Calu3 (cell line): ENCODE measurements around the gene KLK10. TPM values are rescaled to one million over a fixed set of nuclear protein-coding genes. Genes with fewer than 3 reads are reported as not detected.

Source experiments
- Bru-seq: library from RNA; stranded (reverse); fragments of 400-500 nt; gene quantifications from one replicate; lab custom pipeline; 2021; lab: Mats Ljungman, UMichigan
- BruChase-seq, 2 experiments: library from RNA; stranded (reverse); fragments of 400-500 nt; gene quantifications; one replicate each; lab custom pipeline; 2021; lab: Mats Ljungman, UMichigan
- BruUV-seq: library from RNA; stranded (reverse); fragments of 400-500 nt; replicated peaks from 2 replicates; lab custom pipeline; 2021; lab: Mats Ljungman, UMichigan
- CTCF ChIA-PET: fragments of 300-600 bp; sonication (Branson Sonifier 250); formaldehyde crosslinking; loops from one replicate; lab custom pipeline; 2022; ENCODE audit warnings: antibody characterized with exemption; lab: Charles Lee
- DNase-seq: peaks from one replicate; pipeline ENCODE4 v3.0.0; 2022
- H3K27ac Mint-ChIP-seq: one replicate; pipeline ENCODE4 v1.8.0; 2022; ENCODE audit warnings: mixed read lengths; ENCODE audit not compliant: unreplicated experiment
- H3K27me3 Mint-ChIP-seq: one replicate; pipeline ENCODE4 v1.8.0; 2022; ENCODE audit warnings: mixed read lengths; ENCODE audit not compliant: unreplicated experiment
- H3K36me3 Mint-ChIP-seq: one replicate; pipeline ENCODE4 v1.8.0; 2022; ENCODE audit warnings: mild to moderate bottlenecking, moderate library complexity, mixed read lengths; ENCODE audit not compliant: insufficient read depth, unreplicated experiment
- H3K4me1 Mint-ChIP-seq: one replicate; pipeline ENCODE4 v1.8.0; 2022; ENCODE audit warnings: mild to moderate bottlenecking, low read depth, mixed read lengths; ENCODE audit not compliant: unreplicated experiment
- H3K4me3 Mint-ChIP-seq: one replicate; pipeline ENCODE4 v1.8.0; 2022; ENCODE audit warnings: mild to moderate bottlenecking, low read depth, moderate library complexity, mixed read lengths; ENCODE audit not compliant: unreplicated experiment
- H3K9me3 Mint-ChIP-seq: one replicate; pipeline ENCODE4 v1.8.0; 2022; ENCODE audit warnings: low read depth, mixed read lengths; ENCODE audit not compliant: unreplicated experiment
- CTCF ChIP-seq: fragments of 200-600 bp; IDR thresholded peaks from one replicate; pipeline ENCODE4 v1.8.0; 2022; ENCODE audit warnings: antibody characterized with exemption; ENCODE audit not compliant: unreplicated experiment
- intact Hi-C: fragments of 100-400 bp; cut with micrococcal nuclease; formaldehyde crosslinking; loops from one replicate; pipeline ENCODE4 v1.10.0; 2022; ENCODE audit not compliant: unreplicated experiment
- long read RNA-seq: library from polyadenylated mRNA; stranded (forward); transcript quantifications from one replicate; pipeline ENCODE4 v2.0.0, GENCODE V29; 2022
- total RNA-seq: library from RNA; stranded (reverse); gene quantifications from 2 replicates; pipeline ENCODE4 v1.2.3, GENCODE V29; 2022

The KLK10 gene, protein sequence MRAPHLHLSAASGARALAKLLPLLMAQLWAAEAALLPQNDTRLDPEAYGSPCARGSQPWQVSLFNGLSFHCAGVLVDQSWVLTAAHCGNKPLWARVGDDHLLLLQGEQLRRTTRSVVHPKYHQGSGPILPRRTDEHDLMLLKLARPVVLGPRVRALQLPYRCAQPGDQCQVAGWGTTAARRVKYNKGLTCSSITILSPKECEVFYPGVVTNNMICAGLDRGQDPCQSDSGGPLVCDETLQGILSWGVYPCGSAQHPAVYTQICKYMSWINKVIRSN
- total RNA-seq (24.2 and 32.9 TPM in 2 replicates), Bru-seq, nascent RNA (percentile 55 among the genes with signal in this experiment), BruChase-seq, experiment 1, labeled RNA remaining after a 6-hour chase (percentile 68 among the genes with signal in this experiment), BruChase-seq, experiment 2, labeled RNA remaining after a 2-hour chase (percentile 64 among the genes with signal in this experiment)
- long read RNA-seq, transcript KLK10-202 (6 exons, 1,508 nt): major isoform, 54 of 99 reads
- long read RNA-seq, partial matches to known transcripts: 14 of 99 reads
- long read RNA-seq, other reads (novel, unspliced or antisense): 28 of 99 reads

GRCh38 chr19:51019544-51019925 lies at the start of gene KLK10:
Gene KLK10 (minus strand): TSS chr19:51019709. CDS start chr19:51019130, 579 bp downstream.
- Mint-ChIP-seq H3K27me3 (no peaks in the 10 kb centered on the region), H3K4me1 (peaks cover 30% of the 10 kb centered on the region), H3K36me3 (peaks cover 51% of the 10 kb centered on the region), H3K9me3 (no peaks in the 10 kb centered on the region), H3K27ac (peak within 1 kb of the TSS; percentile 86), H3K4me3 (peak within 1 kb of the TSS; percentile 89)
- CTCF ChIA-PET: interaction anchor here (0.5 to 3.2 kb wide), 8 partner anchors 12 to 295 kb away, joined by 3 to 43 read pairs (median 4); partner anchors contain the start of gene KLK12
- BruUV-seq: no TSS peak
- intact Hi-C loops: loop anchor here (10.0 kb wide), 1 partner anchor 215 kb away; no protein-coding TSS in a partner anchor
- TF ChIP-seq CTCF: no peak
- DNase-seq: peak; percentile 25

GRCh38 chr19:51066393-51067186 lies 47.1 kb upstream of the KLK10 start:
- Mint-ChIP-seq H3K4me3 (no peak overlapping the region), H3K9me3 (peaks cover 6% of the 10 kb centered on the region), H3K4me1 (no peaks in the 10 kb centered on the region), H3K27me3 (peaks cover 38% of the 10 kb centered on the region), H3K36me3 (no peaks in the 10 kb centered on the region), H3K27ac (no peak overlapping the region)
- TF ChIP-seq CTCF: no peak
- no TSS peak for BruUV-seq
- CTCF ChIA-PET: no interaction called here
- intact Hi-C loops: no loop called here
- no peak for DNase-seq

- no peak overlapping the region for H3K27ac Mint-ChIP-seq
- H3K4me3 Mint-ChIP-seq: peak overlapping the region; percentile 56
- no peaks in the 10 kb centered on the region for H3K4me1 Mint-ChIP-seq
- H3K36me3 Mint-ChIP-seq: no peaks in the 10 kb centered on the region
- TF ChIP-seq CTCF: no peak
- peaks cover 50% of the 10 kb centered on the region for H3K27me3 Mint-ChIP-seq
- intact Hi-C loops: no loop called here
- no peak for DNase-seq
- CTCF ChIA-PET: interaction anchor here (0.9 kb wide), 1 partner anchor 44 kb away, joined by 4 read pairs; no protein-coding TSS in a partner anchor
- peaks cover 12% of the 10 kb centered on the region for H3K9me3 Mint-ChIP-seq
- no TSS peak for BruUV-seq
These were observed 45.9 kb upstream of the KLK10 start for GRCh38 chr19:51065221-51065960.
